NCI-H187 treated with DMSO at 0.1 percent for 48 hours (cell line): Measurements from ENCODE around the gene SPRY4.
"Not testable (repeated sequence)": the region's sequence is repeated elsewhere in the genome, so short reads cannot be mapped to it uniquely, and the experiment has no call there.

Experiments used
- DNase-seq: peaks from one replicate; lab custom pipeline; 2025; lab: John Stamatoyannopoulos, UW

Gene SPRY4

DNA sequence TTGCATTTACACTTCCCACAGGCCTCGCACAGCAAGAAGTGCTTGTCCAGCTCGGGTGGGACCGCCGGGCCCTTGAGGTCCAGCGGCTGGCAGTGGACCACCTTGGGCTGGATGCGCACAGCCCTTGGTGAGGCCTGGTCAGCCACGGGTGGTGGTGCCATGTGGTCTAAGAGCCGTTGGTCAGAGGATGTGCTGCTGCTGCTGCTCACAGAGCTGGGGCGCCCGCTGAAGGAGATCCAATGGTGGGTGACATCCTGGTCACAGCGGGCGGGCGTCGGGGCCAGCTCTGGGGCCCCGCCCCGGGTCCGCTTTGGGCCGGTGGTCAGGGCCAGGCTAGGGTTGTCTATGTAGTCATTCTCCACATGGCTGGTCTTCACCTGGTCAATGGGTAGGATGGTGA, 10.2 kb downstream of the SPRY4 start:
- DNase-seq, result no peak

DNA sequence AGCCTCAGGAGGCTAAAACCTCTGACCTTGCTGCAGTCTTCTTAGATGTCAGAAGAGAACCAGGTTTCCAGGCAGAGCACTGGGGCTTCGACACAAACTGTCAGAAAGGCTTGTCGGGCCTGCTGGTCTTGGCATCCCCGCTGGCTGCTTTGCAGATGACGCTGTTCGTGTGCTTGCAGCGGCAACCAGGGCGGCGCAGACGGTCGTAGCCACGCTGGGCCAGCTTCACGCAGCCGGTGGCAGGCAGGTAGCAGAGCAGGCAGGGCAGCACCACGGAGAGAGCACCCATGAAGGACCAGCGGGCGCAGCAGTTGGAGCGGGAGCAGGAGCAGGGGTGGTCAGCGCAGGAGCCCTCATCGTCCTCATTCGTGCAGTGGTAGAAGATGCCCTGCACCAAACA, 10.7 kb downstream of the SPRY4 start:
- no peak for DNase-seq

DNA sequence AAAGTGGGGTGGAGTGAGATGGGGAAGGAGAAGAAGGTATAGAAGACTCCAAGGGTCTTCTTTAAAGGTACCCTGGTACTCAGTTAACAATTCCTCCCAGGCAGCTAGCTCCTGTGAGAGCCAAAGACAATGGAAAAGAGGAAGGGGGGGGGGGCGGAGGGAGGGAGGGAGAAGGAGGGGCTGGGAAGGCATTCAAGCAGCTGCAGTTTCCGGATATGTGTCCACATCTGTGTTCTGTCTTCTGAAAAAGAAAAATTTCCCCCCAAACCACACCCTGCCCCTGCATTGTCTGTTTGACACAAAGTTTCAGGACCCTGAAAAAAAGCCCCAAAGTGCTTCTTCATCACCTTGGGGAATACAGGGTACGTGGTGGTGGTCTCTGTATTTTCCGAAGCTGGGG, 11.1 kb downstream of the SPRY4 start:
- DNase-seq, result no peak

DNA sequence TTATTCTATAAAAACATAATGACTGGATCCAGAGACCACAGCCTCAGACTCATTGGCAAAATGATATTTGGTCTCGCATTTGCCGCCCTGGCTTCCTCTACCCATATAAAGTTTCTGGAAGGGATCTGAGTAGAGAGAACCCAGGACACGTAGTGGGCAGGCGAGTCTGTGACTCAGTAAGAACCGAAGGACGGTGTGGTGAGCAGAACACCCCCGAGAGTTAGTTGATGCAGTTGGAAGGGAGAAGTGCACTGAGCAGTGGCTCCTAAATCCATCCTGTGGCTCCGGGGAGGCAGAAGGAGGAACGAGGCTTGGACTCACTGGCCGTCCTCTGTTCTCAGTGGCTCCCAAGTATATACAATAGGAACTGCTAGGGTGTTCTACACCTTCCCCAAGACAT, 11.5 kb downstream of the SPRY4 start:
- DNase-seq, result no peak

DNA sequence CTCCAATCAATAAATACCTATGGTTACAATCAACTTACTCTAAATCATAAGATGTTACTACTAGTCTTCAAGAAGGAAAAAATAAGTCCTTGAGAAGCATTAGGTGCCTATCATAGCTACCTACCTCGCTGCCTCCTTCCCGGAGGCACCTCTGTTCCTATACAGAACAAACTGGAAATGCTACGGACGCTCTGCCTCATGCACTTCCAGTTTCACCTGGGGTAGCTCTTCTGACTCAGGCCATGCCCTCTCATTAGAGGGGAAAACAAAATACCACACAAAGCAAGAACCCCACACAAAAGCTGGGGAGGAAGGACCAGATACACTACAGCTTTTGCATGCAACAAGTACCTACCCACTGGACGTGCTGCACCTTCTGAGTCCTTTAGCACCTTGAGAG, 12.4 kb downstream of the SPRY4 start:
- DNase-seq, result no peak

DNA sequence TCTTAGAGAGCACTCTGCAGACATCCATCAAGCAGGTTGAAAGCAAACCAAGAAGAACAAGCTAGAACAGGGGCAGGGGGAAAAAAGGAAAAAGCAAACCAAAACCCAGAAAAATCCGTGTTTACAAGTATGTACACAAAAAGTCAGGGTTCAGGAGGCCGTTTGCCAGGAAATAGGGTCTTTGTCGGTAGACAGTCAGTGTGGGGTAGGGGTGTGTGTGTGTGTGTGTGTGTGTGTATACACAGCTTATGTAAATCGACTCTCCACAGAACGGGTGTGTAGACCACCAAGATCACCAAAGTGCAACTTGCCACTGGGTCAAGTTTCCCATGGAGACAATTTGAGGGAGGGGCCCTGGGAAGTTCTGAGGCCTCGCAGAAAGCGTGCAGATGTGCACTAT, 13.1 kb downstream of the SPRY4 start:
- no peak for DNase-seq

DNA sequence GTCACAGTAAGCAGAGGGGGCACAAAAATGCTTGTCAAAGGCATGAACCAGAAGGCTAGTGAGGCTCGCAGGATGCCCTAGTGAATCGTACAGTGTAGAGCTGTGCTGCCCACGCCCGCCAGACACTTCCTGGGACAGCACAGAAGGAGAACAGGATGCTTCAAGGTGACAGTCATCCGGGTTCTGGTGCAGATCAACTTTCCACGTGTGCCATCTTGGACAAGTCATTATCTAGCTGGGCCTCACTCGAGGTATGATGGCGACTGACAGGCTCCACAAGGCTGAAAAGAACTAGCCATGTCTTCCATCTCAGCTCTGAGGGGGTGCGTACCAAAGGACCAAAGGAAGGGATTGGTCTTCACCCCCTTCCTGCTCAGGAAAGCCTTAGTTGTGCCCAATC, 14.0 kb downstream of the SPRY4 start:
- no peak for DNase-seq

DNA sequence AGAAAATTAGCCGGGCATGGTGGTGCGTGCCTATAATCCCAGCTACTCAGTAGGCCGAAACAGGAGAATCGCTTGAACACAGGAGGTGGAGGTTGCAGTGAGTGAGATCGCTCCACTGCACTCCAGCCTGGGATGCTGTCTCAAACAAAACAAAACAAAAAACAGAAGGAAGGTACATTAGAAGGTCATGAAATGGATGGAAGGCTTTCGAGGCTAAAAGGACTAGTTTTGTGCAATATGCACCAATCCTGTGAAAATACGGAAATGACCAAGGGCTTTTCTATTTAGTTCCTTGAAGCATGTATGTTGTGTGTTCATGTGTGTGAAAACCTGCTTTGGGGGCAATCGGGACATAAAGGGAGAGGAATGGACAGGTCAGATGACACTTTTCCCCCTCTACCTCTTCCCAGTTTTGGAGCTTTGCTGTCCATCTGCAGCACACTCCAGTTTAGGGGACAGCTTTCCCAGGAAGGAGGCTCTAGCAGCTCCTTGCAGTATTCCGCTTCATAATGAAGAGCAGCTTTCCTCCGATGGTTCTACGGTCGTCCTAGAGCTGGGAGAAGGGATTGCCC, 15.0 kb downstream of the SPRY4 start:
- no peak for DNase-seq

DNA sequence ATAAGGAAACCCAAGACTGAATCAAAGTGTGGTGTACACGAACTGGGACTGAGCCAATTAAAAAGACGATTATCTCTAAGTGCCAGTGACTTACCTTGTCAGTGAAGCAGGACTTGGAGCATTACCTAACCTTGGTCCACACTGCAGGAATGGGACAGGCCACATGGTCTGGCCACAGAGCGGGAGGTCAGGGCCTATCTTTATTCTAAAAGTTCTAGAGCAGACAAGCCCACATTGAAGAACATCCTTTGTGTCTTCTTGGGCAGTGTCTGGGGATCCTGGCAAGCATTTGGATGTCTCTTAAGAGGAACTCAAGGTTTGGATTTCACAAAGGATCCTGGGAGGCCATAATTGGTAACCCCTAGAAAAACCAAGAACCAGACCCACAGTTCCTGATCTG, 16.5 kb downstream of the SPRY4 start:
- DNase-seq, result no peak

DNA sequence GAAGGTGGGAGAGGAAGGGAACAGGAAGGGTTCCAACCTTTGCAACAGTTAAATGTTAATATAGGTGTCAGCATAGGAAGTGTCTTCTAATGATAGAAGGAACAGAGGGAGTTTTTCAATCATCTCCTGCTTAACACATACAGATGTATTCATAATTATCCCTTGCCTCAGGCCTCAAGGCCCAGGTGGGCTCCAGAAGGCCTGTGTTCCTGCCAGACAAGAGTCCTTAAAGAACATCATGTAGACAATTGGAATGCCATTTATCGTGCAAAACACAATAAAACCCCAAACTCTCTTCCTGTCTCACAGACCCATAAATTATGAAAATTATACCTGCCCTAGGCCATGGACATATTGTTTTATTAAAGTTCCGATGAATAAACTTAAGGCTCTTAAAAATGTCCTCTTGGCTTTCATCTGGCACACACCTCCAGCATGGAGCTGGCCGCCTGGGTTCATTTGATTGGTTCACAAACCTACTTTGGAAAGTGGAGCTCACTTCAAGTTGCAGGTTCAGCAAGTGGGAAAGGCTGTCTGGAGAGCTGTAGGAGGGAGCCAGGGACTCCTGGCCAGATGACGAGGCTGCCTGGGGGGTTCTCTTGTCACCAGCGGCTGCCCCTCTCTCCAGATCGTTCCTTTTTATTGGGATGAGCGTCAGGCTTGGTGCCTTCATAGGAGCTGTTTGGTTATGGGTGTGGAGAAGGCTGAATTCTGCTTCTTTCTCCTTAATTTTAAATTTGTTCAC, 17.5 kb downstream of the SPRY4 start:
- no peak for DNase-seq

DNA sequence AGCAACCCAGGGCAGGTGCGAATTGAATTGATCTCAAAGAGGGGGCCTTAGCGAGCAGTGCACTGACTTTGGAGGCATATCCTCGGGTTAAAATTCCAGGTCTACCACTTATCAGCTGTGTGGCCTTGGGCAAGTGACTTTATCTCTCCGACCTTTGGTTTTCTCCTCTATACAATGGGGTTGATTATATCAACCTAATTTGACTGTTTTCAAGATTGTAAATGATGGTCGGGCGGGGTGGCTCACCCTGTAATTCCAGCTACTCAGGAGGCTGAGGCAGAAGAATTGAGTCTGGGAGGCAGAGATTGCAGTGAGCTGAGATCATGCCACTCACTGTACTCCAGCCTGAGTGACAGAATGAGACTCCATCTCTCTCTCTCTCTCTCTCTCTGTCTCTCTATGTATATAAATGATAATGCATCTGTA, 18.7 kb downstream of the SPRY4 start:
- DNase-seq, result no peak

DNA sequence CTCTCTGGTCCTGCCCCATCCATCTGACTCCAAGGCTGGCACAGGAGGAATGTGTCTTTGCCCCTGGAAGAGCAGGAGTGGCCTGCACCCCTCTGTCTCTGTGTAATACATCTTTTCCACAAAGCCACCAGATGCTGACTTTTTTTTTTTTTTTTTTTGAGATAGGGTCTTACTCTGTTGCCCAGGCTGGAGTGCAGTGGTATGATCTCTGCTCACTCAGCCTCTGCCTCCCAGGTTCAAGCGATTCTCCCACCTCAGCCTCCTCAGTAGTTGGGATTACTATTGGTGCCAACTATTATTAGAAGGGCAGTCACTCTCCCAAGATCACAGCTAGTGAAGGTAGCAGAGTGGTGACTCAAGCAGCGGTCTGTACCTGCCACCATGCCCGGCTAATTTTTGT, 19.6 kb downstream of the SPRY4 start:
- DNase-seq, result no peak

DNA sequence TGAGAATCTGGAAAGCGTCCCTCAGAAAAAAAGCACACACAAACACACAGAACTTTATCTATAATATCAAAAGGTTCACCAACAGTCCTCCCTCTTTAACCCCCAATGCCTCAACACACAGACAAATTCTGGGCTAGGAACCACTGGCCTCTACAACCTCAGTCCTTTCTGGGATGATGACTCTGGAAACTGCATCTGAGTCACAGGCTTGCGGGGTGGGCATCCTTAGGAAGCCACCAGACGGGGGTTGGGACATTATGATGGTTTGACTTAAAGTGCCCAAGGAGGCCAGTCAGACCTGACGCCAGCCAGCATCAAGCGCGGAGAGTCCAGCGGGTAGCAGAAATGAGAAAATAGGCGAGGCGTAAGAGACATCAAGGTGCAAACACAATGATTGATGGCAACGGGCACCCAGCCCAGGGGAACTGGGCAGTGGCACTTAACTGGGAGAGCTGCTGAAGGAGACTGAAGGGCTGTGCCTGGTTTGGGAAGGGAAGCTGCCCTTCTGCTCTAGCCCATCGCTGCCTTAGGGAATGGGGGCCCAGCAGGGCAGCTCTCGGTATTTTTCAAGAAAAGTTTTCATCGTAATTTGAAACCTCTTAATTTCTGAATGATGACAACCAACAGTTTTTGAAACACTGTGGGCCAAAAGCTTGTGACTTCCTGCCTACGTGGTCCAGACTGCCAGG, 20.7 kb downstream of the SPRY4 start:
- DNase-seq, result no peak

DNA sequence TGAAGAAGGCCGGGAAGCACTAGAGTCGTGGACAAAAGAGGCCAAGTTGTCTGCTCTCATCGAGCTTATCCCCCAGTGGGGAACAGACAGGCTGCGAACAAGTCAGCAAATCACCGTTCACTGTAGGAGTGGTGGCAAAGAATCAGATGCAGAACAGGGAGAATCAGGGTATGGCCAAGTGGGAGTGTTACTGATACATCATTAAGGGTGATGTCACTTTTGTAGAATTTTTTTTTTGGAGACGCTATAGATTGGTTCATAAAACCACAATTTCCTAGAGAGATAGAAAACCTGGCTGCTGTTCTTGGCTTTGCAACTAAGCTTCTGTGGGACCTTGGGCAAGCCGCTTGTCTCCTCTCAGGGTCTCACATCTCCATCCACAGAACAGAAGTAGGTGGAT, 21.3 kb downstream of the SPRY4 start:
- no peak for DNase-seq

DNA sequence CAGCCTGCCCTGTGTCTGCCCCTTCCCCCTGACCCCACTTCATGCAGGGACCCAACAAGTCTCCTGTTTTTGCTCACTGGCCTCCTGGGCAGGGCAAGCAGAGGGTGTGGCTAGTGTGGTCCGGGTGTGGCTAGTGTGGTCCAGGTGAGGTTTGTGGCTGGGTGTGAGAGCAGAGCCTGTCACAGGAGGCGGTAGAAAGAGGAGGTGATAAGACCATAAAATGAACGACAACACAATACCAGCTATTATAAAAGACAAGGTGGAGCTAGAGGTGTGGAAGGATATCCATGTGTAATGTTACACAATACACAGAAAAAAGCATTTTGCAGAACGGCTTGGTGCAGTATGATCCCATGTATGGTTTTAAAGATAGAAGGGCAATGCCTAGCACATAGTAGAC, 23.3 kb downstream of the SPRY4 start:
- no peak for DNase-seq

DNA sequence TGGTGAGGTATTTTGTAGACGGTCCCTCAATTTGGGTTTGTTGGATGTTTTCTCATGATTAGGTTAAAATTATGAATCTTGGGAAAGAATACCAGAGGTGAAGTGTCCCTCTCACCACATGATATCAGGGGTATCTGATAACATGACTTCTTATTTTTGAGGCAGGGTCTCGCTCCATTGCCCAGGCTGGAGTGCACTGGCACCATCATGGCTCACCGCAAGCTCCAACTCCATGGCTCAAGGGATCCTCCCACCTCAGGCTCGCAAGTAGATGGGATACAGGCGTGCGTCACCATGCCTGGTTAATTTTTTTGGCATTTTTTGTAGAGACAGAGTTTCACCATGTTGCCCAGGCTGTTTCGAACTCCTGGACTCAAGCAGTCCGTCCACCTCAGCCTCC, 24.1 kb downstream of the SPRY4 start:
- no peak for DNase-seq

DNA sequence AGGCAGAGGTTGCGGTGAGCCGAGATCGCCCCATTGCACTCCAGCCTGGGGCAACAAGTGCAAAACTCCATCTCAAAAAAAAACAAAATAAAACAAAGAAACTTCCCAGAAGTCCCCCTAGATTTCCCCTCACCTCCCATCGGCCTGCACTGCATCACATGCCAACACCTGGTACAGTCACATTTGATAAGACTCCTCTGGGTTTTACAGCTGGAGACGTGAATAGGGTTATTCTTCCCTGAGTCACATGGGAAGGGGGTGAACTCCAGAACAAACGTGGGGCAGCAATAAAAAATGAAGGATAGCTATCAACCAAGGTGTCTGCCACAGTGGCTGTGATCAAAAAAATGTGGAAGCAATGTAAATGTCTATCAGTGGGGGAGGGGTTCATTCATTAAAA, 26.0 kb downstream of the SPRY4 start:
- no peak for DNase-seq

DNA sequence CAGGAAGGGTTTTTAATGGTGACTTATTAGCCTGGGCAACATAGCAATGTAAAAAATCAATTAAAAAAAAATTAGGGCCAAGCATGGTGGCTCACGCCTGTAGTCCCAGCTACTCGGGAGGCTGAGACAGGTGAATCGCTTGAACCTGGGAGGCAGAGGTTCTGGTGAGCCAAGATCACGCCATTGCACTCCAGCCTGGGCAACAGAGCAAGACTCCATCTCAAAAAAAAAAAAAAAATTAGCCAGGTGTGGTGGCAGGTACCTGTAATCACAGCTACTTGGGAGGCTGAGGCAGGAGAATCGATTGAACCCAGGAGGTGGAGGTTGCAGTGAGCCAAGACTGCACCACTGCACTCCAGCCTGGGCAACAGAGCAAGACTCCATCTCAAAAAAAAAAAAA, 27.0 kb downstream of the SPRY4 start:
- DNase-seq, result not testable (repeated sequence)

DNA sequence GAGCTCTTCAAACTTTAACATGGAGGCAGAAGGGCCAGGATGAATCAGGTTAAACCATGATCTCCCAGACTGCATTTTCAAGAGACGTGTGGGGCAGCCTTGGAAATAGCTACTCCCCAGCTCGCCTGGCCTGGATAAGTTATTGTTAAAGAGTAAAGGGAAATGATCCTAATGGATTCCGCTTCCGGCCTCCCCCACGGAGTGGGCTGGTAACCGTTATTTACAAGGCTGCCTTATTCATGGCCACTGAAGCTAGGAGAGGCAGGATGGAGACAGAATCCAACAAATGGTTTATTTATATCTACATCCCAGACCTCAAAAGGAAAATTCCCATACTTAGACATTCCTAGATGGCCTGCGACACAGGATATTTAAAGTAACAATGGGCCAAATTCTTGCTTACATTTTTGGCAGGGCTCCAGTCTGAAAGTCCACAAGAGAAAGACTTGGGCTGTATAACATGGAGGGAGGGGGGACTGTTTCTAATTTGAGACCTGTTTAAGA, 27.9 kb downstream of the SPRY4 start:
- no peak for DNase-seq

DNA sequence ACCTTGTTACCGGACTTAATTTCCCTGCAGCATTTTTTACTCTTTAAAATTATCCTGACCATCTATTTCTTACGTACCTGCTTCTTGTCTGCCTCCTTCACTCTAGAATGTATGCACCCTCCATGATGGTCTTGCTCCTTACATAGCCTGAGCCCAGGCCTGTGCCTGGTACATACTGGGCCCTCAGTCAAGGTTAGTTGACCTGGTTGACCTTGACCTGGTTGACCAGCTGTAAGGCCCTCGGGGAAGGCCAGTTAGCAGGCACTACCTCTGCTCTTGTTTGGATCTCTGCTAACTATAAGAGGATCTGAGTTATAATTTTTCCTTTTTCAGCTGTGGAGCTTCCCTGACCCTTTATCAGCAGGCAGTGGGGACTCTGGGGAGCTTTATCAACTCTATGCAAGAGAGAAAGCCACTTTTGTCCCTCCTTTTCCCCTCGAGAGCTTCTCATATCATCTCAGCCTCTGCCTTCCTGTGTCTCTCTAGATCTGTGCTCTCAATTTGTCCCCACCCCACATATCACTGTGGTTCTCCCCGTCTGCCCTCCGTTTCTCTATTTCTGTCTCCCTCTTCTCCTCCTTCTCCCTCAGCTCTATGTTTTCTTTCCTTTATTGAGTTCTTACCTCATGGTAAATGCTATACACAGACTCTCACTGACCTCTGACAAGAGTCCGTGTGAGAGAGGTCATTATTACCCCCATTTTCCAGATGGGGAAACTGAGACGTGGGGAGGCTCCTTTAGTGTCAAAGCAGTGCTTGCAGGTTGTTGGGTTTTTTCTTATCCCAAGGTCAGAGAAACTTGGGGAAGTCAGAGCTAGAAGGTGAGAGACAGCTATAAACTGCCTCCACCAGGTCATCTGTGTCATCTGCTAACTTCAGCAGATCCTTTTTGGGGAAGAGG, 28.6 kb downstream of the SPRY4 start:
- DNase-seq, result no peak

DNA sequence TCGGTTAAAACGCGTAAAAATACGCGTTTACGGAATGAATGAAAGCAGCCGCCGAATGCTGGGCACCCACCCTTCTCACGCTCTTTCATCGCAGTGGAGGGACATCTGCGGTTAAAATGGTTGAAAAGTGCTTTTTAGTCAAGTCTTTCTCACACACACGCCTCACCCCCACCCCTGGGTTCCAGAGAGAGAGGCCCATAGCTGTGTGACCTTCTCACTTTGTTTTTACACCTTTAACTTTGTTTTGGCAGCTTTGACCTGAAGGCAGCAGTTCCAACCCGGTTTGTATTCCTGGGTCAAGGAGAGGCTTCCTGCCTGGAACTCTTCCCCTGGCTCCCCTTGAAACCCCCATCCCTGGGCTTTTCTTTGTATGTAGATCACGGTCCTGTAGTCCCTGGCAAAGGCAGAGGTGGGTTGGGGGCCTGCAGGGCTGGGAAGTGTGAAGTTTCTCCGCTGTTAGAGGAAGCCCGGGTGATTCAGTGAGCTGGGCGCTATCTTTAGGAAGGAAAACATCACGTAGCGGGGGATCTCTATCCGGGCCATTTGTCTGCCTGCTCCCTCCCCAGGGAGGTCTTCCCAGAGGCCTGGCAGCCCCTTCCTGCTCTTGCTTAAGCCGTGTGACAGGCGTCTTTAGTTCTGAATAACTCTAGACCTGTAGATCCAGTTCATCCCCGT, 29.6 kb downstream of the SPRY4 start:
- DNase-seq, result no peak

DNA sequence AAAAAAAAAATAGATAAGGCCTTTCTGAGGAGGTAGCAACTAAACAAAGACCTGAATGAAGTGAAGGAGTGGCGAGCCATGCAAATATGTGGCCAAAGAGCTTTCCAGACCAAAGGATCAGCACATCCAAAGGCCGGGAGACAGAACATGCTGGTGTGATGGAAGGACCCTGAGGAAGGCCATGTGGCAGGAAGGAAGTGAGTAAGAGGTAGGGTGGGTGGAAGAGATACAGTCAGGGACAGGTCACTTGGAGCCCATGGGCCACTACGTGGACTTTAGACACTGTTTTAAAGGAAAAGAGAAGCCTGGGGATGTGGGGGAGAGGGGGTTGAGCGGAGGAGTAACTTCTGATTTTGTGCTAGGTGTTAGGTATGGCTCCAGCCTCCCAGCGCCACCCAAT, 31.3 kb downstream of the SPRY4 start:
- DNase-seq, result no peak
